HG02852 (cell line): Measurements from ENCODE around the gene RASSF5.
"Not testable (repeated sequence)": the region's sequence is repeated elsewhere in the genome, so short reads cannot be mapped to it uniquely, and the experiment has no call there.

Experiments
- ATAC-seq: cut with Tn5 transposase; IDR thresholded peaks from one replicate; pipeline ENCODE4 v1.9.1; 2021; ENCODE audit warnings: mild to moderate bottlenecking, moderate library complexity; ENCODE audit not compliant: unreplicated experiment

Gene RASSF5

GRCh38 chr1:206563367-206564207 lies 56.3 kb downstream of the RASSF5 start:
- ATAC-seq, result peak; percentile 32

GRCh38 chr1:206565995-206566394 lies 58.7 kb downstream of the RASSF5 start:
- ATAC-seq, result no peak

DNA sequence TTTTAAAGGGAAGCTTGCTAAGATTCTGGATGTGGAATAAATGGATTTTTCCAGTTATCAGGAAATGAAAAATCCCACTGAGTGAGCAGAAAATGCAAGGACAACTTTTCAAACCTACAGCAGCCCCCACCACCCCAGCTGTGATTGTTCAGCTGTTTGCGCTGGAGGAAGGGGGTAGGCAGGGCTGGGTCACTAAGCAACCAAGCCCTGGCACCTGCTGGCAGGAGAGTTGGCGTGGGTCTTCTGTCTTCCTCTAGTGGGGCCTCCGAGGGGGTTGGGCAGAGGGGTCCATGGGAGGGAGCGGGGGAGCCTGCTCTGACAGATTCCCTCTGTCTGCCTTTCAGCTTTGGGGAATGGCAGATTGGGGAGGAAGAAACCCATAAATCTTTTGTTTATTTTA lies 59.7 kb downstream of the RASSF5 start:
- no peak for ATAC-seq

DNA sequence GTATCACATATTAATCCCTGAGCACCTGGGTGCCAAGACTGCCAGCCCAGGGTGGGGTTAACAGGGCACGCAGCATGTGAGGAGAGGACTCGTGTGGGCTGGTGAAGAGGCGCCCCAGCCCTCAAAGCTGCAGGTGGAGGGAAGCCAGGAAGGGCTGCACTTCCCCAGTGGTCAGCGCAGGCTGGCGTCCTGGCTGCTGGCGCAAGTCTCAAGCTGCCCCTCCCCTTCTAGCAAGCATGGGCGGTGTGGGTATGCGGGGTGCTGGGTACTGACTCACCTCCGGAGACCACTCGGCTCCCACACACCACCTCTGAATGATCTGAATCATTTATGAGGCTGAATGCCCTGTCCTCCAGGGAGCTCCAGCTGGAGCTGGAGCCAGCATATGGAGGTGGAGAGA lies 60.9 kb downstream of the RASSF5 start:
- no peak for ATAC-seq

GRCh38 chr1:206568779-206569352 lies 61.5 kb downstream of the RASSF5 start:
- no peak for ATAC-seq

- no peak for ATAC-seq
Observed at GRCh38 chr1:206569556-206569955, 62.2 kb downstream of the RASSF5 start.

GRCh38 chr1:206570529-206570928 lies 63.2 kb downstream of the RASSF5 start:
- ATAC-seq, result no peak

DNA sequence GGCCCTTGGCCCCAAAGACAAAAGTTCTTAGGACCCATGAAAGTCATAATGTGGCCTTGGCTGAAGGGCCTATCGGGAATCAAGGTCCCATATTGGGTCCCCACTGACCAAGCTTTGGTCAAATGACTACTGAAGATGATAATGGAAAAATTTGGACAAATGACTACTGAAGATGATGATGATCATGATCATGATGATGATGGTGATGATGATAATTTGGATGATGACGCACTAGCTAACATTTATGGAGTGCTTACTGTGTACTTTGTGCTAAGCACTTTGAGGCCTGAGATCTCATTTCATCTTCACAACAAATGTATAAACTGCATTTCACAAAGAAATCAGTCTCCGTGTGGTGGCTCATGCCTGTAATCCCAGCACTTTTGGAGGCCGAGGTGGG lies 65.5 kb downstream of the RASSF5 start:
- no peak for ATAC-seq

- no peak for ATAC-seq
Observed at GRCh38 chr1:206573319-206573718, 66.0 kb downstream of the RASSF5 start.

DNA sequence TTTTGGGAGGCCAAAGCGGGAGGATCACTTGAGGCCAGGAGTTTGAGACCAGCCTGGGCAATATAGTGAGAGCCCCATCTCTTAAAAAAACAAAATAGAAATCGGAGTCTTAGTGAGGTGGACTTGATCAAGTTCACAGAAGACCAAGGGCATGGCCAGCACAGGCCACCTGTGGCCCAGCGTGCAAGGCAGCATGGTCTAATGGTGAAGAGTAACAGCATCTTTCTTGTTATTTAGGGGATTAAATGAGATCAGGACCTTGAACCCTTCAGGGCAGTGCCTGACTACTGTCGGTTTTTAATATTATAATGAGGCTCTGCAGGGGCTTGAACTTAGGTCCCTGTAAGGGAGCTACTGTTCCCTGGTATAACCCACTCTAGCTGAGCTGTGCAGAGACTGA lies 66.4 kb downstream of the RASSF5 start:
- ATAC-seq, result no peak

DNA sequence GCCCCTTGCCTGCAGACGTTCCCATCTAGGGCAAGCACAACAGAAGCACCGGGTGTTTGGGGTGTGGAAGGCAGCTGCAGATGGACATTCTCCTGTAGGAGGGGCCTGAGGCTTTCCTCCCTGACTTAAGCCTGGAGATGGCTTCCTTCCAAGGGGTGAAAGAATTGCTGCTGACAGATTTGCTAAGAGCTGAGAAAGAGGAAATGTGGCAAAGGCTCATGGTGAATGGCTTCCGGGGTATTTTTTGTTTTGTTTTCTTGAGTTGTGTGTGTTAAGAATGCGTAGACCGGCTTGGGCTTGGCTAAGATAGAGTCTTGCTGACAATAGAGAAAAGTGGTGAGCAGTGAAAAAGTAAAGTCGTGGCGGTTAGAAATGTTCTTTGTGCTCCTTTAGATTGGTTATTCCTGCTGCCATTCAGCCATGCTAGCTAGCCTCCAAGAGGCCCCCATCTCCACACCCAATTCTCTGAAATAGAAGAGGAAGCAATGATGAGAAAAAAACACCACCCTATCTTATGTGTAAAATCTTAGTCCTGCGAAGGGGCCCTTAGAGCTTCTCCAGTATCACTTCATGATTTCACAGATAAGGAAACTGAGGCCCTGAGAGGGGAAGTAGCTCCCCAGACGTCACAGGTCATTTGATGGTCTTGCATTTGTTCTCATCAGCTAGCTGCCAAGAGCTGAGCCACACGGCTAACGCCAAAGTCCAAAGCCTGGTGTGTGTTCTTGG lies 68.0 kb downstream of the RASSF5 start:
- ATAC-seq, result no peak

DNA sequence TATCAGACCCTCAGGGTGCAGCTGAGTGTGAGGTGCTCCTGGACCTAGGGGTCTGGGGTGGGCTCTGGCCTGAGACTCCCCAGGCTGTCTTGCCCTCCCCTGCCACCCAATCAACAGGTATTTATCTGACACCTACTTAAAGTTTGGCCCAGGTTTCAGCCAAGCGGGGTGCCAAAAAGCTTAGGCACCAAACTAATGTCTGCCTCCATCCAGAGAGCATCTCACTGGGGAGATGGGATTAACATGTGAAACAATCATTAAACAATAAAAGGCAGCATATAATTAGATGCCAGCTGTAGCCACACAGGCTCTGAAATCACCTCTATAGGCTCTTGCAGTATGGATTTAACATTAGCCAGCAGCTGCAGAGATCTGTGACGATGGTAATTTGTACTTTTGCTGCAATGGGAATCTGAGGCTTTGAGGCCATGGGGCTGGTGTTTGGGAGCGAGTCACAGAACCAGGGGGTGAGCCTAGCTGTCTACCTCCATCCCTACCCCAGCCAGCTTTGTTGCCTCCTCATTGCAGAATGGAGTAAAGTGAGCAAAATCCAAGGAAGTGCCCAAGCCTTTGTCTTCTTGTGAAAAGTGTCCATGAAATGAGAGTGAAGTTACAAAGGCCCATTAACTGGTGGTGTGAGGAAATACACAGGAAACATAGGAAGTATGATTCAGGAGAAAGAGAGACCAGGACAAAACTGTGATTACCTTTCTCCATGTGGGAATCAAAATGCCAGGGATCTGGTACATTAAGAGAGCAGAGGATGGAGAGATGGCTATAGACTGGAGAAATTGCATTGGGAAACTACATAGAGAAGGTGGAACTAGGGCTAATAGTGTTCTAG lies 68.8 kb downstream of the RASSF5 start:
- ATAC-seq, result no peak

DNA sequence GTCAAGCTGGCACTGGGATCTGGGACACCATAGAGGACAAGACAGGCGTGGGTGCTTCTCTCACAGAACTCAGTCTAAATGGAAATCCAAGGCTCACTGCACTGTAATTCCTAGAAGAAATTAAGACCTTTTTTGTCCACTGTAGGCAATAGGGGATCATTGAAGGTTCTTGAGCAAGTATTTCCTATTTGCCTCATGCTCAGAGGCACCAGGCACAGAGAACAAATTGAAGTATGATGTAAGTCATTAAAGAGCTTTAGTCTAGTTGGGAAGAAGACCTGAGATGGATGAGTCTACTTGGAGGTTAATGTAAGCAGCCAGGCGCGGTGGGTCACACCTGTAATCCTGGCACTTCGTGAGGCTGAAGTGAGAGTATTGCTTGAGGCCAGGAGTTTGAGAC lies 70.3 kb downstream of the RASSF5 start:
- ATAC-seq, result no peak

GRCh38 chr1:206578068-206578977 lies 71.0 kb downstream of the RASSF5 start:
- ATAC-seq, result no peak

- ATAC-seq, result no peak
Observed at GRCh38 chr1:206578978-206579374, 71.6 kb downstream of the RASSF5 start.

- ATAC-seq, result peak; percentile 88
Observed at GRCh38 chr1:206579747-206580437, 72.6 kb downstream of the RASSF5 start.

DNA sequence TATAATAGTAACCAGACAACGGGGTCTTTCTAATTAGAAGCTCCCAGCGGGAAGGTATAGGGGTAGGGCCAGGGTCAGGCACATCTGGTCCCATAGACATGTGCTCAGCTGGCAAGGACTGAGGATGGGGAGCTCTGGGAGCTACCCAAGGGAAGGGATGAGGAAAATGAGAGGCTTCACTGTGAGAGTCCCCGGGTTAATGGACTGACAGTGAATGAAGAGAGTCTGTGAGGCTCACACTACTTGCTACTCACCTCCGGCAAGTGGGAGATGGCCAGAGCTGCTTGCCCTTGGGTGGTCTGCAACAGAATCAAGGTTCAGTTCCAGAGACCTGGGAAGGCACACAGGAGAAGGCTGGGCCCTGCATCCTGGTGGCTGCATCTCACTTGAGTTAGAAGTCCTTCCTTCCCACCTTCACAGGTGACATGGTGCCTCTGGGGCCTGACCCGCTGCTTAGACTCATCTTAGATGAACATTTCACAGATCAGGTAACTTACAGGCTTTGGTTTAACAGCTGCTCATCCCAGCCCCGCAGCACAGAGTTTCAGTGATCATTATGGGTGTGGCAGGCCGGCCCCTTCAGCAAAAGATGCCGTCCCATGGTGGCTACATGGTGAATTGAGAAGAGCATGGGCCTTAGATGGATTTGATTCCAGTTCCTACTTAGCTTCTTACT lies 73.2 kb downstream of the RASSF5 start:
- no peak for ATAC-seq

DNA sequence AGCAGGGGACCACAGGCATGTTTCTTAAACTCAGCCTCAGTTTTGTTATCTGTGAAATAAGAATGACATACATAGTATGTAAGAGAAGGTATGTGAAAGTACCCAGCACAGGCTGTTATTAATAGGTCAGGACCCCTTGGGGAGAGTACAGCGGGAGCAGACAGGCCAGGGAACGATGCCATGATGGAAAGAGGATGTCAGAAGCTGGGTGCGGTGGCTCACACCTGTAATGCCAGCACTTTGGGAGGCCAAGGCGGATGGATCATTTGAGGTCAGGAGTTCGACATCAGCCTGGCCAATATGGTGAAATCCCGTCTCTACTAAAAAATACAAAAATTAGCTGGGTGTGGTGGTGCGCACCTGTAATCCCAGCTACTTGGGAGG lies 73.8 kb downstream of the RASSF5 start:
- not testable (repeated sequence) for ATAC-seq

GRCh38 chr1:206581571-206581981 lies 74.2 kb downstream of the RASSF5 start:
- no peak for ATAC-seq
